Limb (tissue), 2 donors: ENCODE measurements around the gene GRPEL1.

Experiments
- DNase-seq, 2 donors: peaks; one replicate each; pipeline ENCODE4 v3.0.0-alpha.2; 2016; ENCODE audit errors: extremely low spot score in 2 of 2

The GRPEL1 gene

GRCh38 chr4:7045961-7046921, 21.6 kb downstream of the GRPEL1 start:
- no peak for DNase-seq

- DNase-seq = no peak
Observed at GRCh38 chr4:7045553-7045952, 22.3 kb downstream of the GRPEL1 start.

- no peak for DNase-seq
Observed at GRCh38 chr4:7044137-7044930, 23.5 kb downstream of the GRPEL1 start.

GRCh38 chr4:7043284-7044136, 24.4 kb downstream of the GRPEL1 start, which contains the start of gene TADA2B:
TSS of gene TADA2B (plus strand) at chr4:7043372. CDS start at chr4:7043580, 208 bp downstream.
- DNase-seq = peak in 1 of 2 donors; percentile 75

GRCh38 chr4:7042503-7043283, 25.2 kb downstream of the GRPEL1 start:
- DNase-seq = peak; percentile 99

GRCh38 chr4:7041801-7042502, 25.9 kb downstream of the GRPEL1 start:
- peak in 1 of 2 donors; percentile 32 for DNase-seq

- DNase-seq = no peak
Observed at GRCh38 chr4:7041246-7041645, 26.6 kb downstream of the GRPEL1 start.

- no peak for DNase-seq
Observed at GRCh38 chr4:7040765-7041164, 27.1 kb downstream of the GRPEL1 start.

GRCh38 chr4:7037425-7037824, 30.4 kb downstream of the GRPEL1 start:
- DNase-seq = no peak

GRCh38 chr4:7034262-7035081, 33.4 kb downstream of the GRPEL1 start:
- DNase-seq = no peak

- DNase-seq = no peak
Observed at GRCh38 chr4:7032596-7032995, 35.3 kb downstream of the GRPEL1 start.

GRCh38 chr4:7031558-7032449, 36.1 kb downstream of the GRPEL1 start:
- DNase-seq = no peak

- no peak for DNase-seq
Observed at GRCh38 chr4:7030856-7031255, 37.0 kb downstream of the GRPEL1 start.

- DNase-seq = no peak
Observed at GRCh38 chr4:7029921-7030320, 37.9 kb downstream of the GRPEL1 start.

GRCh38 chr4:7029212-7029611, 38.7 kb downstream of the GRPEL1 start:
- DNase-seq = no peak

- DNase-seq = no peak
Observed at GRCh38 chr4:7027913-7028312, 40.0 kb downstream of the GRPEL1 start.

GRCh38 chr4:7027284-7027683, 40.6 kb downstream of the GRPEL1 start:
- DNase-seq = no peak

GRCh38 chr4:7026107-7026506, 41.8 kb downstream of the GRPEL1 start:
- no peak for DNase-seq
